HG03354 (cell line): ENCODE results near the gene UBXN7.
"Not testable (repeated sequence)": the region's sequence is repeated elsewhere in the genome, so short reads cannot be mapped to it uniquely, and the experiment has no call there.

Experiments
- ATAC-seq: cut with Tn5 transposase; IDR thresholded peaks from one replicate; pipeline ENCODE4 v1.9.1; 2021; ENCODE audit warnings: mild to moderate bottlenecking; ENCODE audit not compliant: unreplicated experiment, poor library complexity, severe bottlenecking

UBXN7 gene

GRCh38 chr3:196323691-196324090 is 108.5 kb downstream of the UBXN7 start:
- no peak for ATAC-seq

- no peak for ATAC-seq
Measured at GRCh38 chr3:196323016-196323415, 109.2 kb downstream of the UBXN7 start.

GRCh38 chr3:196321162-196321561 is 111.1 kb downstream of the UBXN7 start:
- no peak for ATAC-seq

GRCh38 chr3:196320137-196320536 is 112.1 kb downstream of the UBXN7 start:
- no peak for ATAC-seq

- peak; percentile 84 for ATAC-seq
Measured at GRCh38 chr3:196317687-196318467, 114.3 kb downstream of the UBXN7 start, which contains the start of gene DYNLT2B. Gene DYNLT2B (minus strand): TSS chr3:196318240. CDS start chr3:196318152, 88 bp downstream.

GRCh38 chr3:196316799-196317686 is 115.2 kb downstream of the UBXN7 start:
- not testable (repeated sequence) for ATAC-seq

- no peak for ATAC-seq
Measured at GRCh38 chr3:196315821-196316220, 116.4 kb downstream of the UBXN7 start.

GRCh38 chr3:196314597-196314996 is 117.6 kb downstream of the UBXN7 start:
- no peak for ATAC-seq

GRCh38 chr3:196314086-196314485 is 118.1 kb downstream of the UBXN7 start:
- ATAC-seq: not testable (repeated sequence)

- ATAC-seq: not testable (repeated sequence)
Measured at GRCh38 chr3:196302960-196303359, 129.3 kb downstream of the UBXN7 start.

GRCh38 chr3:196302551-196302950 is 129.7 kb downstream of the UBXN7 start:
- not testable (repeated sequence) for ATAC-seq

- ATAC-seq: no peak
Measured at GRCh38 chr3:196298521-196298920, 133.7 kb downstream of the UBXN7 start.
